Measurements from ENCODE around the gene CLCA4. TPM values are rescaled to one million over a fixed set of nuclear protein-coding genes. Genes with fewer than 3 reads are reported as not detected.

Gene CLCA4
- total RNA-seq, 1 experiment from 2014 or later = not detected

DNA sequence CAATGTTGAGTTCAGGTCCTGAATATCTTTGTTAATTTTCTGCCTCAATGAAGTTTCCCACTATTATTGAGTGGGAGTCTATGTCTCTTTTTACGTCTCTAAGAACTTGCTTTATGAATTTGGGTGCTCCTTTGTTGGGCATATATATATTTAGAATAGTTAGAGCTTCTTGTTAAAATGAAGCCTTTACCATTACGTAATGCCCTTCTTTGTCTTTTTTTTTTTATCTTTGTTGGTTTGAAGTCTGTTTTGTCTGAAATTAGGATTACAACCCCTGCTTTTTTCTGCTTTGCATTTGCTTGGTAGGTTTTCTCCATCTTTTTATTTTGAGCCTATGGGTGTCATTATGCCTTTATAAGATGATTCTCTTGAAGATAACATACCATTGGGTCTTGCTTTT is 10.9 kb downstream of the CLCA4 start:
- H3K79me2 ChIP-seq (ENCODE audit: low read length) = no peaks in the 10 kb centered on the region
- H4K20me1 ChIP-seq (ENCODE audit: low read length) = no peaks in the 10 kb centered on the region
- DNase-seq (no peak), ATAC-seq (no peak)
- no peaks in the 10 kb centered on the region for H3K4me1 ChIP-seq (ENCODE audit: insufficient read depth, low read length)
- H3K36me3 ChIP-seq (ENCODE audit: low read depth, low read length) = no peaks in the 10 kb centered on the region
- intact Hi-C loops (cut with micrococcal nuclease) = no loop called here
- no peaks in the 10 kb centered on the region for H3F3A ChIP-seq (ENCODE audit: low read length, unreplicated experiment)
- H3K9me3 ChIP-seq (ENCODE audit: low read length) = no peaks in the 10 kb centered on the region
- BruUV-seq (replicated peaks) = no TSS peak
- H3K9me2 ChIP-seq (replicated peaks; ENCODE audit: low read length) = no peaks in the 10 kb centered on the region
- H3K4me3 ChIP-seq (ENCODE audit: low read length) = no peak overlapping the region
- peaks cover 27% of the 10 kb centered on the region for H3K27me3 ChIP-seq (ENCODE audit: low read length)
- H3K27ac ChIP-seq (ENCODE audit: low read length) = no peak overlapping the region
- no peak for TF ChIP-seq EZH2 (IDR thresholded peaks at IDR 0.05; ENCODE audit: low read length, unreplicated experiment)
- TF ChIP-seq, protein P1, sequence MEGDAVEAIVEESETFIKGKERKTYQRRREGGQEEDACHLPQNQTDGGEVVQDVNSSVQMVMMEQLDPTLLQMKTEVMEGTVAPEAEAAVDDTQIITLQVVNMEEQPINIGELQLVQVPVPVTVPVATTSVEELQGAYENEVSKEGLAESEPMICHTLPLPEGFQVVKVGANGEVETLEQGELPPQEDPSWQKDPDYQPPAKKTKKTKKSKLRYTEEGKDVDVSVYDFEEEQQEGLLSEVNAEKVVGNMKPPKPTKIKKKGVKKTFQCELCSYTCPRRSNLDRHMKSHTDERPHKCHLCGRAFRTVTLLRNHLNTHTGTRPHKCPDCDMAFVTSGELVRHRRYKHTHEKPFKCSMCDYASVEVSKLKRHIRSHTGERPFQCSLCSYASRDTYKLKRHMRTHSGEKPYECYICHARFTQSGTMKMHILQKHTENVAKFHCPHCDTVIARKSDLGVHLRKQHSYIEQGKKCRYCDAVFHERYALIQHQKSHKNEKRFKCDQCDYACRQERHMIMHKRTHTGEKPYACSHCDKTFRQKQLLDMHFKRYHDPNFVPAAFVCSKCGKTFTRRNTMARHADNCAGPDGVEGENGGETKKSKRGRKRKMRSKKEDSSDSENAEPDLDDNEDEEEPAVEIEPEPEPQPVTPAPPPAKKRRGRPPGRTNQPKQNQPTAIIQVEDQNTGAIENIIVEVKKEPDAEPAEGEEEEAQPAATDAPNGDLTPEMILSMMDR (conservative IDR thresholded peaks at IDR 0.05; ENCODE audit: low read depth, low read length) = no peak
- TF ChIP-seq EZH2phosphoT487 (IDR thresholded peaks at IDR 0.05; ENCODE audit: borderline replicate concordance, low read length) = no peak
- no peak overlapping the region for H2AFZ ChIP-seq (ENCODE audit: low read length)
- H3K4me2 ChIP-seq (ENCODE audit: low read length) = no peak overlapping the region
- H3K9ac ChIP-seq (ENCODE audit: low read length) = no peak overlapping the region
- CTCF ChIA-PET = no interaction called here
- POLR2A ChIA-PET (ENCODE audit: unreplicated experiment) = no interaction called here

DNA sequence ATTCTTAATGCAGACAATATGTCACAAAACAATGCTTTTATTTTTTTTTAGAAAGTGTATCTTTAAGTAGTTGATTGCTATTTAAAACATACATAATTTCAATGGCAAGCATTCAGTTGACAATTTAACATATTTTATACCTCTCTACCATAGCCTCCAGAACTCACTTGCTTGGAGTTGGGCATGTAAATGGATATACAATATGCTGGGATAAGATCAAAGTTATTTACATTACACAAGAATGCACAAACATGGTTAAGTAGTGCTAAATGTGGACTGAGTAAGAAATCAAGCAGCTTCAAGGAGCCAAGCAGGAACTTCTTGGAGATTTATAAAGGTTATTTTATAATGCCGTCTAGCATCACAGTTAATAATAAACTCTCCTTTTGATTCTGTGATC is 17.0 kb downstream of the CLCA4 start:
- ATAC-seq (no peak), DNase-seq (no peak)
- Histone ChIP-seq H4K20me1 (ENCODE audit: low read length) (no peaks in the 10 kb centered on the region), H3K79me2 (ENCODE audit: low read length) (no peaks in the 10 kb centered on the region), H3K36me3 (ENCODE audit: low read depth, low read length) (no peaks in the 10 kb centered on the region), H3F3A (ENCODE audit: low read length, unreplicated experiment) (no peaks in the 10 kb centered on the region), H2AFZ (ENCODE audit: low read length) (no peak overlapping the region), H3K9me2 (replicated peaks; ENCODE audit: low read length) (no peaks in the 10 kb centered on the region), H3K4me1 (ENCODE audit: insufficient read depth, low read length) (no peaks in the 10 kb centered on the region; the same call in 1 of the 2 replicates), H3K4me3 (ENCODE audit: low read length) (no peak overlapping the region), H3K27me3 (ENCODE audit: low read length) (peaks cover 58% of the 10 kb centered on the region), H3K27ac (ENCODE audit: low read length) (no peak overlapping the region), H3K9me3 (ENCODE audit: low read length) (no peaks in the 10 kb centered on the region), H3K9ac (ENCODE audit: low read length) (no peak overlapping the region), H3K4me2 (ENCODE audit: low read length) (no peak overlapping the region)
- no TSS peak for BruUV-seq (replicated peaks)
- CTCF ChIA-PET = no interaction called here
- intact Hi-C loops (cut with micrococcal nuclease) = no loop called here
- POLR2A ChIA-PET (ENCODE audit: unreplicated experiment) = no interaction called here
- no peak for TF ChIP-seq EZH2phosphoT487 (IDR thresholded peaks at IDR 0.05; ENCODE audit: borderline replicate concordance, low read length)
- TF ChIP-seq, protein P1 (conservative IDR thresholded peaks at IDR 0.05; ENCODE audit: low read depth, low read length) = no peak

DNA sequence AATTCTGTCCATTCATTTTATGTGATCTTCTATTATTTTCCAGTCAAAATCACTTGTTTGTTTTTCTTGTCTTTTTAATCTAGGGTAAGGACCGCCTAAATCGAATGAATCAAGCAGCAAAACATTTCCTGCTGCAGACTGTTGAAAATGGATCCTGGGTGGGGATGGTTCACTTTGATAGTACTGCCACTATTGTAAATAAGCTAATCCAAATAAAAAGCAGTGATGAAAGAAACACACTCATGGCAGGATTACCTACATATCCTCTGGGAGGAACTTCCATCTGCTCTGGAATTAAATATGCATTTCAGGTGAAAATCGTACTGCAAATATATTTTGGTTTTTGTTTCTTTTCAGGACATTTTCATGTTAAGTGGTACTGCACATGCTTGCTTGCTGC is 20.5 kb downstream of the CLCA4 start:
- TF ChIP-seq EZH2phosphoT487 (IDR thresholded peaks at IDR 0.05; ENCODE audit: borderline replicate concordance, low read length) = no peak
- TF ChIP-seq, protein P1 (conservative IDR thresholded peaks at IDR 0.05; ENCODE audit: low read depth, low read length) = no peak
- TF ChIP-seq EZH2 (IDR thresholded peaks at IDR 0.05; ENCODE audit: low read length, unreplicated experiment) = no peak
- no peaks in the 10 kb centered on the region for H4K20me1 ChIP-seq (ENCODE audit: low read length)
- no peak overlapping the region for H3K4me3 ChIP-seq (ENCODE audit: low read length)
- intact Hi-C loops (cut with micrococcal nuclease) = no loop called here
- no peak overlapping the region for H3K27ac ChIP-seq (ENCODE audit: low read length)
- no peaks in the 10 kb centered on the region for H3K79me2 ChIP-seq (ENCODE audit: low read length)
- peaks cover 60% of the 10 kb centered on the region for H3K27me3 ChIP-seq (ENCODE audit: low read length)
- H3F3A ChIP-seq (ENCODE audit: low read length, unreplicated experiment) = no peaks in the 10 kb centered on the region
- no peak overlapping the region for H2AFZ ChIP-seq (ENCODE audit: low read length)
- ATAC-seq (no peak), DNase-seq (peak; percentile 8)
- H3K4me1 ChIP-seq (ENCODE audit: insufficient read depth, low read length) = no peaks in the 10 kb centered on the region; the same call in 1 of the 2 replicates
- H3K9ac ChIP-seq (ENCODE audit: low read length) = no peak overlapping the region
- ChIA-PET CTCF (no interaction called here), POLR2A (ENCODE audit: unreplicated experiment) (no interaction called here)
- no peak overlapping the region for H3K4me2 ChIP-seq (ENCODE audit: low read length)
- BruUV-seq (replicated peaks) = no TSS peak
- no peaks in the 10 kb centered on the region for H3K9me3 ChIP-seq (ENCODE audit: low read length)
- no peaks in the 10 kb centered on the region for H3K36me3 ChIP-seq (ENCODE audit: low read depth, low read length)
- no peaks in the 10 kb centered on the region for H3K9me2 ChIP-seq (replicated peaks; ENCODE audit: low read length)
